Activated naive CD4-positive, alpha-beta T cell treated with Interleukin-2 at 50 U/mL for 16 hours (primary cell): Measurements from ENCODE around the gene CCNT2.
"Not testable (repeated sequence)": the region's sequence is repeated elsewhere in the genome, so short reads cannot be mapped to it uniquely, and the experiment has no call there.

Source experiments
- DNase-seq: peaks from one replicate; pipeline ENCODE4 v3.0.0-alpha.2; 2020

CCNT2 gene

GRCh38 chr2:134919341-134920210 is 954 bp downstream of the CCNT2 start:
- peak; percentile 64 for DNase-seq

DNA sequence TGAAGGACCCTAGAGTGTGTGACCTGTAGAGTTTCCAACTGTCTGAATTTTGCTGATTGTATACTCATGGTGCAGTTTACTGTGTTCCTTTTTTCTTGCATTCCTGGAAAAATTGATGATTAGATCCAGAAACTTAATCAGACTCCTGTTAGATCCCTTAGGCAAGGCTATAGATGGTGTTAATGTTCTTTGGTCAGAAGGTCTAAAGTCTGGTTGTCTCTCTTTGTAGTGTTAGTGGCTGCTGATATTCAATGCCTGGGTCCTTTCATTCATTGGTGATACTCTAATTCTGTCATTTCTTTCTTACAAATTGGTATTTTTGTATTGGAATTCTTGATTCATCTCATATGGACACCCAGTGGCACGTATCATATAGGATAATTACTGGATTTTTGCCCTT is 6.3 kb downstream of the CCNT2 start:
- DNase-seq = no peak

- no peak for DNase-seq
Measured at GRCh38 chr2:134926231-134926931, 7.8 kb downstream of the CCNT2 start.

DNA sequence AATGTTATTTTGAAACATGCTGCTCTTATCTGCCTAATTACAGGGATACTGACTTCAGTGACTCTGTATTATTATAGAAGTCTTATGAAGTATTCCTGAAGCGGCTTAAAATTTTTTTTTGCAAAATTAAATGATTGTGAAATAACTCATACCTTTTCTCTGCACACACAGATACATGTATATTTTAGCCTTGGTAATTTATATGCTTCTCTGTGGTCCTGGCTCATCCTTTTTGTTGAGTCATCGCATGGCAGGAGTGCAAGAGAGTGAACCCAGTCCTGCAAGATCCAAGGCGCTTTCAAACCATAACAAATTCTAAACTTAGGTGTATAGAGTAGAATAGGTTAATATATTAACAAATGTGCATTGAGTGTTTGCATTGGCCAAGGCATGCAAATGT is 8.6 kb downstream of the CCNT2 start:
- no peak for DNase-seq

DNA sequence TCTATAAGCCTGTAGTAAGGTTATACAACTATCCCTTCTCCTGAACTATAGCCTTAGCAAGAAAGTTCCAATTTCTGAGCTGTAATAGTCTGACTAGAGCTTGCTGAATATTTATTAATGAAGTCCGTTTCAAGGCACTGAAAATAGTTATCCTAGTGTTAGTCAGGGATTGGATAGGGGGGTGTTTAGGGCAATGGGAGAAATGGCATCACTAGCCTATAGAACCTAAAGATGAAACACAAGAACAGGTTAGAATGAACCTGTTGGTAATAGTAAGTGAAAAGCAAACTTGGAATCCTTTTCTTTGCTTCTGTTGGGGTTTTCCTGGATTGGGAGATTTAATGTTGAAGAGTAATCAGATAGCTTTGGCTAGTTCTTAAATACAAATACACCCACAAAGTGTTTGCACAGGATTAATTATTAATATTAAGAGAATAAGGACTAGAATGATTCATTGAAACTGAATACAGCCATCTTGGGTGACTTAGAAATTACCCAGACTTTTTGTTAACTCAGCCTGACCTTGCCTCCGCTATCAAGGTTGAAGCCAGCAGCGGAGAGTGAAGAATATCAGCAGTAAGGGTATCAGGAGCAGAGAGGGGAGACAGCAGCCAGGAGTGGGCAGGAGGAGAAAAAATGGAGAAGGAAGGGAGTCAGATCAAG is 14.4 kb downstream of the CCNT2 start:
- DNase-seq = no peak

- no peak for DNase-seq
Measured at GRCh38 chr2:134933732-134934131, 15.1 kb downstream of the CCNT2 start.

DNA sequence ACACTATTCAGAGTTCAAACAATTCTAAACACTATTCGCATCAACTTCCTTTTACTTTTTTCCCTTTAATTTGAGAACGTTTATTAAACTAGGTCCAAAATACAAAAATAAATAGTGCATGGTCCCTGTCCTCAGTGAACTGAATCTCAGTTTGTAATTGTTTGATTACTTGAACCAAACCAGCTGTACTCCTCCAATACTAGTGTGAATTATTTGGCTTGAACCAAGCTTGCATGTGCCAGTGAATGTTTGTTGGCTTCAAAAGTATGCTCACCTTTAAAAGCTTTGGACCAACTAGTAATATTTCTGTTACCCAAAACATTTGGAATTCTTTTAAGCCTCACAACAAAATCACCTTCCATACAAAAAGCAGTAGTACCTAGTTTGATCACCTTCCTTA is 15.5 kb downstream of the CCNT2 start:
- no peak for DNase-seq

DNA sequence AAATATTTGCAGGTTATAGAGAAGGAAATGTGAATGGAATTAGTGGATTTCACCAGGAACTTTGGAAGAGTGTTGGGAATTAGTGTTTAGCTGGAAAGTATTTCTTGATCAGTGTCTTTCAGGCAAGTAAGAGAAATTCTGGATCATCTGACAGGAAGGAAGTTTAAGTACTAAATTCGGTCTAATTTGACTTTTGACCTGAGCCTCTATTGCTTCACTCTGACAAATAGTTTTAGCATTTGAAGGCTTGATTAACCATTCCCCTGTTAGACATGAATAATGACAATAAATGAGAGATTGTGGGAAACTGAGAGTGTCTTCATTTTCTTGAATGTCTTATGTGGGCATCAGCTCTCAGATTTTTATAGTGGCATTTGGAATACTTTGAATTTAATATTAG is 16.0 kb downstream of the CCNT2 start:
- no peak for DNase-seq

DNA sequence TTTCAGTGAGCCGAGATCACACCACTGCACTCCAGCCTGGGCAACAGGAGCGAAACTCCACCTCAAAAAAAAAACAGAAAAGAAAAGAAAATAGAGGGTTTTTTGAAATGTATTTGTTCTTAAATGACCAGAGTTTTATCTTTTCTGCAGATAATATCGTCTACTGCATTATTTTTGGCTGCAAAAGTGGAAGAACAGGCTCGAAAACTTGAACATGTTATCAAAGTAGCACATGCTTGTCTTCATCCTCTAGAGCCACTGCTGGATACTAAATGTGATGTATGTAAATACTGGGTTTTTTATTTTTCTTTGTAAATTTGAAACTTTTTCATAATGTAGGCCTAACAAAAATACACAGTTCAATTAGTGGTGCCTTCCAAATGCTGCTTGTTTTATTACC is 18.1 kb downstream of the CCNT2 start:
- no peak for DNase-seq

GRCh38 chr2:134943540-134943939 is 24.9 kb downstream of the CCNT2 start:
- no peak for DNase-seq

DNA sequence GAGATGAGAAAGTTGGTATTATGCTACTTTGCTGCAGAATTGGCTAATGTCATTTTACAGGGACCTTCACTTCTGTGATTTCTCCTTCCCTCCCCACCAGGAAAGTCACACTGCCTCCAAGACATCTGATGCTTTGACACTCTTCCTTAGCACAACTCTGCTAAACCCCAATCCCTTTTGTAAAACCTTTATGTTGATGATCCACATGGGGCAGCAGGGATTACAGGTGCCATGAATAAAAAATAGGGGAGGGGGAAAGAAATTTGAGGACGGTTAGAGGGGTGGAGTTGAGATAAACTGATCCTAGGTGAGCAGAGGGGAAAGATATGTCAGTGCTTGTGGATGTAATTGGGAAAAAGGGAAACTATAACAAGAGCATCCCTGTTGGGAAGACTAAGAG is 26.4 kb downstream of the CCNT2 start:
- no peak for DNase-seq

- no peak for DNase-seq
Measured at GRCh38 chr2:134946073-134946472, 27.5 kb downstream of the CCNT2 start.

DNA sequence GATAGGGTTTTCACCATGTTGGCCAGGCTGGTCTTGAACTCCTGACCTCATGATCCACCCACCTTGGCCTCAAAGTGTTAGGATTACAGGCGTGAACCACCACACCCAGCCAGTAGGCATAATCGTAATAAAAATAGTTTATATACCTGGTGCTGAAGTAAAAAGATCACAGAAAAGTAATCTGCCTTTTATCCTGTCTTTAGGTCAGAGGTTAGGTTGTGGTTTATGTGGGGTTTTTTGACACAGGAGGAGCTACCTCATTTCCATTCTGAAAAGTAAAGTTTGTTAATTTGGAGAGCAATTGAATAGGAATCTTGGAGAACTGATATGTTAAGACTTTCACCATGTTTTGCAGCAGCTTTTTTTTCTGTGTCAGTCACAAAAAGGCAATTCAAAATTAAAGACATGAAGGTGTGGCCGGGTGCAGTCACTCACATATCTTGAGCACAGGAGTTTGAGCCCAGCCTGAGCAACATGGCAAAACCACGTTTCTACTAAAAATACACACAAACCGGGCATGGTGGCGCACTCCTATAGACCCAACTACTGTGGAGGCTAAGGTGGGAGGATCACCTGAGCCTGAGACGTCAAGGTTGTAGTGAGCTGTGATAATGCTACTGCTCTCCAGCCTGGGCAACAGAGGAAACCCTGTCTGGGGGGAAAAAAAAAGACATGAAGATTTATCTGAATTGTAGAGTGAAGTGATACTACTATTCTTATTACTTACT is 31.5 kb downstream of the CCNT2 start:
- no peak for DNase-seq

GRCh38 chr2:134950886-134951285 is 32.3 kb downstream of the CCNT2 start:
- no peak for DNase-seq

GRCh38 chr2:134952608-134953007 is 34.0 kb downstream of the CCNT2 start:
- no peak for DNase-seq

DNA sequence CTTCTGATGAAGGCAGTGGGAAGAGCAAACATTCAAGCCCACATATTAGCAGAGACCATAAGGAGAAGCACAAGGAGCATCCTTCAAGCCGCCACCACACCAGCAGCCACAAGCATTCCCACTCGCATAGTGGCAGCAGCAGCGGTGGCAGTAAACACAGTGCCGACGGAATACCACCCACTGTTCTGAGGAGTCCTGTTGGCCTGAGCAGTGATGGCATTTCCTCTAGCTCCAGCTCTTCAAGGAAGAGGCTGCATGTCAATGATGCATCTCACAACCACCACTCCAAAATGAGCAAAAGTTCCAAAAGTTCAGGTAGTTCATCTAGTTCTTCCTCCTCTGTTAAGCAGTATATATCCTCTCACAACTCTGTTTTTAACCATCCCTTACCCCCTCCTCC is 35.4 kb downstream of the CCNT2 start:
- no peak for DNase-seq

DNA sequence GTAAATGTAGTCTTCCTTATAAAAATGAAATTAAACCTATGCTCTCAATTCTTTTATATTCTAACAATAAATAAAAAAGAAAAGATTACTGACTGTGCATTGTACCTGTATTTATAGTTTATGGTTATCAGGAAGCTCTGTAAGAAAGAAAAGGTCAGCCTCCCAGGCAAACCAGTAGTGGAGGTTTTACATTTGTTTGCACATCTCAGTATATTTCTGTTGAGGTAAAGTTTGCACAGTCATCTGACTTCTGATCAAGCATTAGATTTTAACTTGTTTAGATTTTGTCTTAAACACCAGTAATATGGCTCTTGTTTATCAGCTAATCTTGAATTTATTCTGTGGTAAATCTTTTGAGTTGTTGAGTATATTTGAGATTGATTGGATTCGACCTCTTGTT is 37.1 kb downstream of the CCNT2 start:
- no peak for DNase-seq

- DNase-seq = no peak
Measured at GRCh38 chr2:134957477-134957876, 38.9 kb downstream of the CCNT2 start.

- not testable (repeated sequence) for DNase-seq
Measured at GRCh38 chr2:134967166-134967565, 48.5 kb downstream of the CCNT2 start.

GRCh38 chr2:134973241-134974138 is 54.9 kb downstream of the CCNT2 start:
- no peak for DNase-seq

DNA sequence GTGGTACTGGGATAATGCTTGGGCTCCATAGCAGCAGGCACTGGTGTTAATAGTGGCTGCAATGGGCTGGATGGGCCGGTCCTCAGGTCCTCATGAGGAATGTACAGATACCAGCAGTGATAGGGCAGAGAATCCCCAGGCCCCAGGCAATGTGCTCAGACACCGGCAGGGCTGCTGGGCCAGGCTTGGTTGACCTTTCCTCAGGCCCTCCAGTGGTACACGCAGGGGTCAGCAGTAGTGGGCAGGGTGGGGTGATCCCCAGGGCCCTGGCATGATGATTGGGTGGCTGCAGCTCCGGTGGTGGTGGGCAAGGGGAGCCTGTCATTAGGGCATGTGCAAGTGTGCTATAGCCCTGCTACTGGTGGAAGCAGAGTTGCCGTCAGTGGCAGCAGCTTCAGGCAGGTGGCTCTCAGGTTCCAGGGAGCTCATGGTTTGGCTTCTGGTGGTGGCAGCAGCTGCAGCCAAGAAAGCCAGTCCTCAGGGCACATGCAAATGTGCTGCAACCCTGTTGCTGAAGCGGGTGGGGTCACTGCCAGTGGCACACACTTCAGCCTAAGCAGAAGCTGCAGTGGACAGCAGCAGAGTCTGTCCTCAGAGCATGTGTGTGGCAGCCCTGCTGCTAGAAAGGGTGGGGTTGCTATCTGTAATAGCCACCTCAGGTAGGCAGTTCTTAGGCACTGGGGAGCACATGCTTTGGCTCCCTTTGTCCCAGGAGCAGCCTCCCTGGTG is 56.8 kb downstream of the CCNT2 start:
- DNase-seq = no peak
